Mononuclear cell (primary cell): Measurements from ENCODE around the gene NAIF1. TPM values are rescaled to one million over a fixed set of nuclear protein-coding genes. Genes with fewer than 3 reads are reported as not detected.

Source experiments
- H3K27me3 ChIP-seq: 2 replicates; pipeline ENCODE4 v1.6.0; 2011; ENCODE audit warnings: low read length, control low read depth; ENCODE audit not compliant: insufficient read depth
- H3K4me1 ChIP-seq: 2 replicates; pipeline ENCODE4 v1.5.1; 2011; ENCODE audit warnings: mild to moderate bottlenecking, low read length, control low read depth; ENCODE audit not compliant: insufficient read depth
- H3K4me3 ChIP-seq: 2 replicates; pipeline ENCODE4 v1.5.1; 2011; ENCODE audit warnings: mild to moderate bottlenecking, low read length, moderate library complexity
- H3K9me3 ChIP-seq: 2 replicates; pipeline ENCODE4 v1.5.1; 2011; ENCODE audit warnings: low read depth, mild to moderate bottlenecking, control low read depth, low read length
- total RNA-seq: library from RNA; depleted of rRNA; stranded (reverse); fragments of >200 nt; gene quantifications from one replicate; pipeline ENCODE4 v1.2.3, GENCODE V29; 2012

NAIF1 gene
- total RNA-seq, 1 donor, result 14.0 TPM

DNA sequence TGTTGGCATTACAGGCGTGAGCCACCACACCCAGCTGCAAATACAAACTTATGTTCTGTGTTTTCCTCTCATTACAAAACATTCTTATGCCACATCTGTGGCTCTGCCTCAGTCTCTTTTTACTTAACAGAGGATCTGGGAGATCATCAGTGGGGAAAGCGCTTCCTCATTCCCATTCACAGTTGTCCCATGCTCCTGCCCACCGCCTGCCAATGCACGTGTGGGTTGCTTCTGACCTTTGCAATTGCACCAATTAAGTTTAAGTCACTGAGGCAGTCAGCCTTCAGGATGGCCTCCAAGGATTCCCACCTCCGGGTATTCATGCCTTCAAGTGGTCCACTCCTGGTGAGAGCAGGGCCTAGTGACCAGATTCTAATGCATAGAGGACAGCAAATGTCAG is 51.4 kb downstream of the NAIF1 start:
- Histone ChIP-seq H3K27me3 (no peaks in the 10 kb centered on the region), H3K9me3 (no peaks in the 10 kb centered on the region), H3K4me1 (peaks cover 9% of the 10 kb centered on the region), H3K4me3 (no peak overlapping the region)

Other genes starting within 250 kb of the NAIF1 start
- 3.8 TPM for gene ENG, start 212.7 kb downstream of the NAIF1 start, total RNA-seq
- gene AK1, start 189.6 kb downstream of the NAIF1 start, total RNA-seq, result 3.7 TPM
- 35.8 TPM for gene ST6GALNAC6, start 167.7 kb downstream of the NAIF1 start, total RNA-seq
- 22.7 TPM for gene ST6GALNAC4, start 150.3 kb downstream of the NAIF1 start, total RNA-seq
- 0.42 TPM for gene PIP5KL1, start 136.5 kb downstream of the NAIF1 start, total RNA-seq
- gene DPM2, start 129.5 kb downstream of the NAIF1 start, total RNA-seq, result 12.7 TPM
- 49.1 TPM for gene EEIG1, start 86.3 kb downstream of the NAIF1 start, total RNA-seq
- 30.6 TPM for gene SLC25A25, start 912 bp upstream of the NAIF1 start, total RNA-seq
- 23.7 TPM for gene PTGES2, start 60.4 kb upstream of the NAIF1 start, total RNA-seq
- 4.7 TPM for gene LCN2, start 82.1 kb upstream of the NAIF1 start, total RNA-seq
- 78.1 TPM for gene BBLN, start 92.9 kb upstream of the NAIF1 start, total RNA-seq
- 26.0 TPM for gene CIZ1, start 124.3 kb upstream of the NAIF1 start, total RNA-seq
- gene DNM1, start 136.1 kb upstream of the NAIF1 start, total RNA-seq, result 1.4 TPM
- gene GOLGA2, start 208.7 kb upstream of the NAIF1 start, total RNA-seq, result 18.7 TPM
- 5.8 TPM for gene SWI5, start 209.0 kb upstream of the NAIF1 start, total RNA-seq